AG10803 (cell line): Measurements from ENCODE around the gene TECPR2.

ENCODE experiments used
- DNase-seq: peaks from one replicate; pipeline ENCODE4 v3.0.0; 2010; ENCODE audit warnings: low read depth
- H3K4me3 ChIP-seq: 2 replicates; pipeline ENCODE4 v1.5.1; 2011; ENCODE audit warnings: mild to moderate bottlenecking, low read length, control low read depth
- CTCF ChIP-seq: conservative IDR thresholded peaks from 2 replicates; pipeline ENCODE4 v1.5.1; 2011; ENCODE audit warnings: mild to moderate bottlenecking, low read length, control low read depth, inconsistent platforms

TECPR2 gene

DNA sequence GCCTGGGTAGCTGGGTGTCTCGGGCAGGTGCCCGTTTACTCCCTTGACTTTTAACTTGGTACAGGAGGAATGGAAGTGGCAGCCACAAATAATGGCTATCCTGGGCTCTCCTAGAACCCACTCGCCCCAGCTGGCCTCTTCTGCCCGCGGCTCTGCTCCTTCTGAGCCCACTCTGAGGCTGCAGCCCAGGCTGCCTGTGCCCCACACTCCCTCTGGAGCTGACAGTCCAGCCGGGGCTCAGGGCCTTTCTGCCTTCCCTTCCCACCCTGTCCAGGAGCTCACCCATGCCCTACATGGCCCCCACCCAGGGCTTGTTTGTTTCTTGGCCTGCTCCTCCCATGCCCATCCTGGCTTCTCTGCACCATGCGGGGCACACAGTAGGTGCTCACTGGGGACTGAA is 27.6 kb upstream of the TECPR2 start:
- no peak overlapping the region for H3K4me3 ChIP-seq
- no peak for TF ChIP-seq CTCF
- no peak for DNase-seq

- no peak for TF ChIP-seq CTCF
- DNase-seq: no peak
- H3K4me3 ChIP-seq: no peak overlapping the region
These were observed 24.0 kb upstream of the TECPR2 start for GRCh38 chr14:102338724-102339123.

DNA sequence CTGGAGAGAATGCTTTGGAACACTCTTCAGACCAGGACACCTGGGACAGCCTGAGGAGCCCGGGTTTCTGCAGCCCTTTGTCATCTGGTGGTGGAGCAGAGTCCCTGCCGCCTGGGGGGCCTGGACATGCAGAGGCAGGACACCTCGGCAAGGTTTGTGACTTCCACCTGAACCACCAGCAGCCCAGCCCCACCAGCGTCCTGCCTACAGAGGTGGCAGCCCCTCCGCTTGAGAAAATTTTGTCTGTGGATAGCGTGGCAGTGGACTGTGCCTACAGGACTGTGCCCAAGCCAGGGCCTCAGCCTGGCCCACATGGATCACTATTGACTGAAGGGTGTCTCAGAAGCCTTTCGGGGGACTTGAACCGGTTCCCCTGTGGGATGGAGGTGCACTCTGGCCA is 21.2 kb upstream of the TECPR2 start:
- H3K4me3 ChIP-seq: no peak overlapping the region
- DNase-seq: no peak
- TF ChIP-seq CTCF: no peak

- H3K4me3 ChIP-seq: no peak overlapping the region
- DNase-seq: no peak
- TF ChIP-seq CTCF: no peak
These were observed 20.5 kb upstream of the TECPR2 start for GRCh38 chr14:102342238-102342637.

GRCh38 chr14:102344084-102344483 is 18.7 kb upstream of the TECPR2 start:
- no peak for TF ChIP-seq CTCF
- no peak for DNase-seq
- no peak overlapping the region for H3K4me3 ChIP-seq

DNA sequence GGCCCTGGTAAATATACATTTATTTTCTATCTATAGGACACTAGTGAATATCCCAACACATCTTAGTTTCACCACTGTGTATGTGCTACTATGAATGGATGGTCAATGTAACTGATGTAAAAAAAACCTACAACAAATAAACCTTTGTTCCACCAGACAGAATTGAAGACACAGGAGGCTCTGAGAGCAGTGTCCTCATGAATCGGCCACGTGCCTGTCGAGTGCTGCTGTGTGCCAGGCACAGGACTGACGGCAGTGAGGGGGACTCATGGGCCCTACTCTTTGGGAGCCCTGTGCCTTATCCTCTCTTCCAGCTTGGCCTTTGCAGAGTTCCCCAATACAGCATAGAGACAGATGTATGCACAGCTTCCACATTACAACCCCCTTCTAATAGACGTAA is 18.3 kb upstream of the TECPR2 start:
- DNase-seq: no peak
- H3K4me3 ChIP-seq: no peak overlapping the region
- no peak for TF ChIP-seq CTCF

DNA sequence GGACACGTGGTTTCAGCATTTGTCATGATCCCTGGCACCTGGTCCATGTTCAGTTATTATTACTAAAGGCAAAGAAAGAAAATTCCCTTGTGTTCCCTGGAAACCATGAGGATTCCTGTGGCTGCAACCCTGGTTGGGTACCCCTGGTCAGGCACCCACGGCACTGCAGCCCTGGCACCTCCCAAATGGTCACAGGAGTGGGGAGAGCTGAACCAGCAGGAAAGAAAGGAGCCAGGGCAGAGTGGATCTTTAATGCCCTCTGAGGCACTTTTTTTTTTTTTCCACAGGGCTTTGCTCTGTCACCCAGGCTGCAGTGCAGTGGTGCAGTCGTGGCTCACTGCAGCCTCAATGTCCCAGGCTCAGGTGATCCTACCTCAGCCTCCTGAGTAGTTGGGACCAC is 17.5 kb upstream of the TECPR2 start:
- no peak overlapping the region for H3K4me3 ChIP-seq
- DNase-seq: no peak
- no peak for TF ChIP-seq CTCF
